HG03354 (cell line): Measurements from ENCODE around the gene NOVA2.
"Not testable (repeated sequence)": the region's sequence is repeated elsewhere in the genome, so short reads cannot be mapped to it uniquely, and the experiment has no call there.

Experiments used
- ATAC-seq: cut with Tn5 transposase; IDR thresholded peaks from one replicate; pipeline ENCODE4 v1.9.1; 2021; ENCODE audit warnings: mild to moderate bottlenecking; ENCODE audit not compliant: unreplicated experiment, poor library complexity, severe bottlenecking

Gene NOVA2

DNA sequence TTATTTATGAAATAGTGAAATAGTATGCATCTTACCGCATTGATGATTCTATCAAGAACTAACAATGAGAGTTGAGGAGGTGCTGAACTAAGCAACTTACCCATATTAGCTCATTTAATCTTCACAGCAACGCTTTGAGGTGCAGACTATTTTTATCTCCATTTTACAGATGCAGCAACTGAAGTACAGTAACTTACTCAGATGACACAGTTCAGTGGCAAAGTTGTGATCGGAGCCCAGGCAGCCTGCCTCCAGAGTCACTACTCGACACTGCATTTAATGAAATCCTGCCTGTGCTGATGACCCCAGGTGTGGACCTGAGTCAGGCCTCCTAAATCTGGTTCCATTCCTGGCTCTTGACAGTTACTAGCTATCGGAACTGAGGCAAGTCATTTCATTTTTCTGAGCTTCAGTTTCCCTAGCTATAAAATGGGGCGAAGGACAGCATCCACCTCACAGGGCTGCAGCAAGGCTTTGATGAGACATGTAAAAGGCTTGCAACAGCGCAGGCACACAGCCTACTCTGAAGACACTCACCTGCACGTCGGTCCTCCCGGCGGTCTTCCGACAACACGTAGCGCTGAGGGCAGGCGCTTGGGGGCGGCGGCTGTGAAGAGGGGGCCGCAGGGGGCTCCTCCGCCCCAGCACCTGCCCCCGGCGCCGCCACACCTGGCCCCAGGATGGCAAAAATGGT, 72.8 kb downstream of the NOVA2 start:
- ATAC-seq: no peak

DNA sequence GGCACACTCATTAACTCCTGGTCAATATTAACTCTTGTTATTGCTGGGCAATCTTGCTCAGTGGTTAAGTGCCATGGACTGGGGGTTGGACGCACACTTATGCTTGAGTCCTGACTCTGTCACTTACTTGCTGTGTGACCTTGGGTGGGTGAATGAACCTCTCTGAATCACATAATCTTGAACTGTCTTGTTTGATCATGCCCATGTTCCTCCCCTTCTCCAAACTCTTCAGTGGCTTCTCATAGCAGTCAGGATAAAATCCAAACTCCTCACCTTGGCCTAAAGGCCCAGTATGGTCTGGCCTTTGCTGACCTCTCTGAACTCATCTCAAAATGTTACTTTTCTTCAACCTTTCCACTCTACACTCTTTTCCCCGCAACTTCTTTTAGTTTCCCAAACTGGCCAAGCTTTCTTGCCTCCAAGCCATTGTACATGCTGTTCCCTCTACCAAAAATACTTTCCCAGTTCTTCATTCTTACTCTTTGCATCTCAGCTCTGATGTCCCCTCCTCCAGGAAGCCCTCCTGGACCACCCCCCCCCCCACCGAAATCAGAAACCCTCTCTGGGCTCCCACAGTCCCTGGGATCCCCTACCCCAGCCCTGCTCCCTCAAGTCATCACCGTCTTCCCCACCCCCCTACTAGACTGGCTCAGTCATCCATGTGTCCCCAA, 73.6 kb downstream of the NOVA2 start:
- no peak for ATAC-seq

DNA sequence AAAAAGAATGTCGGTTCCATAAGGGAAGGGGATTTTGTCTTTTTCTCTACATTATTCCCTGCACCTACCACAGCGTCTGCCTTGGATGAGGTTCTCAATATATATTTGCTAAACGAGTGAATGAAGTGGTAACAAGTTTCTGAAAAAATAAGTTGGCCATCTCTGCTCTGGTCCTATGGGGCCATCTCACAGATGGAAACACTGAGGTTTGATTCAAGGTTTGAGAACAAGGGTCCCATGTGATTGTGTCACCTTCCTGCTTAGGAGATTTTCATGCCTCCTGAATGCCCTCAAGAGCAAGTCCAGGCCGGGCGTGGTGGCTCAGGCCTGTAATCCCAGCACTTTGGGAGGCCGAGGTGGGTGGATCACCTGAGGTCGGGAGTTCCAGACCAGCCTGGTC, 74.4 kb downstream of the NOVA2 start:
- ATAC-seq: no peak

DNA sequence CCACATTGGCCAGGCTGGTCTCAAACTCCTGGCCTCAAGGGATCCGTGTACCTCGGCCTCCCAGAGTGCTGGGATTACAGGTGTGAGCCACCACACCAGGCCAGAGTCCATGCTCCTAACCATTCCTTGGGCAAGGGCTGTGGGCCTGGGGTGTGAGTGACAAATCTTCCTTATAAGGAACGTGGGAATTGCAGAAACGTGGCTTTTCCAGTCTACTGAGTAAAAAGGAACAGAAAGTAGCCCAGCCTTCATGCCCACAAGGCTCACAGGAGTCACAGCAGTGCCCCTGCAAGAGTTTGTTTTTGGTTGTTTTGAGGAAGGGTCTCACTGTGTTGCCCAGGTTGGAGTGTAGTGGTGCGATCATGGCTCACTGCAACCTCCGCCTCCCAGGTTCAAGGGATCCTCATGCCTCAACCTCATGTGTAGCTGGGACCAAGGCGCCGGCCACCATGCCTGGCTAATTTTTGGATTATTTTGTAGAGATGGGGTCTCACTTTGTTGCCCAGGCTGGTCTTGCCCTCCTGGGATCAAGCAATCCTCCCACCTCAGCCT, 76.3 kb downstream of the NOVA2 start:
- no peak for ATAC-seq

DNA sequence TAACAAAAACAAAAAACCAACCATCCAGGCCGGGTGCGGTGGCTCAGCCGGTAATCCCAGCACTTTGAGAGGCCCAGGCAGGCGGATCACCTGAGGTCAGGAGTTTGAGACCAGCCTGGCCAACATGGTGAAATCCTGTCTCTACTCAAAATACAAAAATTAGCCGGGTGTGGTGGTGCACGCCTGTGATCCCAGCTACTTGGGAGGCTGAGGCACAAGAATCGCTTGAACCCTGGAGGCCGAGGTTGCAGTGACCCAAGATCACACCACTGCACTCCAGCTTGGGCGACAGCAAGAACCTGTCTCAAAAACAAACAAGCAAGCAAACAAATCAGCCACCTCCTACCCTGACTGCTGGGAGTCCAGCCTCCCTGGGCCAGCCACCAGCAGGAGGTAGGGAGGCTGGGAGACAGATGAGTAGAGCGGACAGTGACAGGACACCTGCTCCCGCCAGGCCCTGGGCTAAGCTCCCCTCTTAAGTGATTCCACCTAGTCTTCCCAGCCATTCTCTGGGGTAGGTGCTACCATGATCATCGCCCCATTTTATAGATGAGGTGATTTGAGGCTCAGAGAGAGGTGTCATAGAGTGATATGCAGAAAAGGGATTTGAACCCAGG, 77.6 kb downstream of the NOVA2 start:
- not testable (repeated sequence) for ATAC-seq

GRCh38 chr19:45895519-45895972, 78.1 kb downstream of the NOVA2 start:
- no peak for ATAC-seq

DNA sequence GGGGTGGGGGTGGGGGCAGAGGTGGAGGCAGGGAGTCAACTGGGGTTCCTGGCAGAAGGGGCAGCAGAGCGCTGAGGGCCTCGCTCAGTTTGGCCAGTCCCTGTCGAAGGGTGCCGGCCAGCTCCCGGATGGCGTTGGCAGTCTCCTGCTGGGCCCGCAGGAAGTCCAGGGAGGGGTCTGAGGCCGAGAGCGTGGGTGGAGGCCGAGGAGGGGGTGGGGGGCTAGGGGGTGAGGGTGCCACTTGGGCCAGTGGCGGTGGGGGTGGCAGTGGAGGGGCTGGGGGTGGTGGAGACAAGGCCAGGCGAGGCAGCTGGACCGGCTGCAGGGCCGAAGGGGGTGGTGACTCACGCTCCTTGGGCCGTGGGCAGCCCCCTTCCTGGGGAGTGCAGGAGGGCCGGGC, 82.8 kb downstream of the NOVA2 start:
- ATAC-seq: no peak

DNA sequence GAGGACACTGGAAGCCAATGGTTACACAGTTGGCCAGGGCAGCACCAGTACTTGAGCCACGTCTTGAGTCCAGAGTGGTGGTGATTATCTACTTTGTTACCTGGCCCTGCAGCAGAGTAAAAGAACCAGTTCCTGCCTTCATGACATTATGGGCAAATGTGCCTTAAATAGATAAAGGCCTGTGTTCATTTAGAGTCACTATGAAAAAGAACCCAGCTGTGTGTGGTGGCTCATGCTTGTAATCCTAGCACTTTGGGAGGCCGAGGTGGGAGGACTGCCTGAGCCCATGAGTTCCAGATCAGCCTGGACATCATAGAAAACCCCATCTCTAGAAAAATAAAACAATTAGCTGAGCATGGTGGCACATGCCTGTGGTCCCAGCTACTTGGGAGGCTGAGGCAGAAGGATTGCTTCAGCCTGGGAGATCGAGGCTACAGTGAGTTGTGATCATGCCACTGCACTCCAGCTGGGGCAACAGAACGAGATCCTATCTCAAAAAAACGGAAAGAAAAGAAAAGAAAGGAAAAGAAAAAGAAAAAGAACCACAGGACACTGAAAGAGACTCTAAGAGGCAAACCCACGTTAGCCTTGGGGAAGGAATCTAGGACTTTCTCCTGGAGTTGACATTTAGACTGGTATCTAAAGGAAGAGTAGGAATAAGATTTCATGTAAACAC, 84.3 kb downstream of the NOVA2 start:
- ATAC-seq: no peak

GRCh38 chr19:45887200-45887710, 86.4 kb downstream of the NOVA2 start:
- no peak for ATAC-seq

DNA sequence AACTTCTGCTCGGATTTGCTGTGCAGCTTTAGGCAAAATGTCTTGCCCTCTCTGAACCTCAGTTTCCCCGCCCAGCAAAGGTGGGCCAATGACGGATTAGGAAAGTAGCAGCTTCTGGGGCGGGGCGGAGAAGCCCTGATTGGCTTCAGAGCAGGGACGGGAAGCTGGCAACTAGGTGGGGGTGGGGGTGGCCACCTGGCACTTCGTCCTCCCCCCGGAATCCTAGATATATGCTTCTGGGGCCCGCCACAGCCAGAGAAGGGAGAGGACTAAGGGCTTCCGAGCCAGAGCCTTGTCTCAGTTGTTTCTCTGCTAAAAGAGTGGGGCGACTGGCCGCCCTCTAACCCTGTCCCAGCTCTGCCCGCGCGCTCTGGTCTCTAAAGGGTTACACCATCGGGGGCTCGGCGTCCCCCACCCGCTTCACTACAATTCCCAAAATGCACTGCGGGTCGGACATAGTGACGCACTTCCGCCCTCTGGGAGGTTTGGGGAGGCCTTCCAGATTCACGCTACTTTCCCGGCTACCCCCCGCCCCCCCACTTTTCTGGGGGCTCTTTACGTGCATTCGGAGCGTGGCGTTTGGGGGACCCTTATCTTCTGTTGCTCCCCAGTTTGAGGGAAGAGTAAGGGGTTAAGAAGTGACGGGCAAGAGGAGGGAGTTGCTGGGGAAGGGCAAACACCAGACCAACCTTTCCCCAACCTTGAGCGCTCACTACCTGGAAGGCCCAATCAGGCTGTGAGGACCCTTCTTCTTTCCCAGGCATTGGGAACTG, 87.1 kb downstream of the NOVA2 start:
- peak; percentile 43 for ATAC-seq

DNA sequence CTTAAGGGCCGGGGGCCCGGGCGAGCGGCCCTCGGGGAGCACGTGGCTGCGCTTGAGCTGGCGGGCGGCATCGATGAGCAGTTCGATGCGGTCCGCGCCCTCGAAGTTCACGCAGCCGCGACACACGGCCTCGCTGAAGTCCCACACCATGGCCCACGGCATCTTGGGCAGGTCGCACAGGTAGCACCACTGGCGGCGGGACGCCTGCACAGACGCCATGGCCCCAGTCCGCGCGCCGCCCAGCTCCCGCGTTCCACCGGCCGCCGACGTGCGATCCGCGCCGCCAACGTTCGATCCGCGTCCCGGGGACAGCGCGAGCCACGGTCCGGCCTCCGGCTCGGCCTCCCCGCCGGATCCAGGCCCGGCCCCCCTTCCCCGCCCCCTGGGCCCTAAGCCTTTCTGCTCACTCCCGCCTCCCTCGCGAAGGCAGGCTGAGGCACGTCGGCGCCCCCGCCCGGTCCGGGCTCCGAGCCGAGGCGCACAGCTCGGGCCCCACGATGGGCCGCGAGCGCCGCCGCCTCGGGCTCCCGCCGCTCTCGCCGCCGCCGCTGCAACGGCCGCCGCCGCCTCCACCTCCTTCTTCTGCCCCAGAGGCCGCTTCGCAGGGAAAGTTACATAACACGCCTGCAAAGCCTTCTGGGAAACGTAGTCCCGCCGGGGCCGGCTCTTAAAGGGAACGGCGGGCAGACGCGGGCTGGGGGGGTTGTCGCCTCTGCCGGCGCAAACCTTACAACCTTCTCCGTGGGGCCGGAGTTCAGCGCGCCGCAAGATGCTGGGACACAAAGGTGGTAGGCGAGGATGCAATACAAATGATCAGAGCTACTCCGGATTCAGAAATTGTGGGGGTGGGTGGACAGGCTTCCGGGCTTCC, 87.9 kb downstream of the NOVA2 start, which contains the start of gene IRF2BP1:
TSS of gene IRF2BP1 (minus strand) at position 586 of the 871 bp plus-strand sequence. CDS start at position 219, 367 bp downstream.
- ATAC-seq: peak; percentile 54

- peak; percentile 1 for ATAC-seq
These were observed 88.7 kb downstream of the NOVA2 start for GRCh38 chr19:45884682-45885555.

DNA sequence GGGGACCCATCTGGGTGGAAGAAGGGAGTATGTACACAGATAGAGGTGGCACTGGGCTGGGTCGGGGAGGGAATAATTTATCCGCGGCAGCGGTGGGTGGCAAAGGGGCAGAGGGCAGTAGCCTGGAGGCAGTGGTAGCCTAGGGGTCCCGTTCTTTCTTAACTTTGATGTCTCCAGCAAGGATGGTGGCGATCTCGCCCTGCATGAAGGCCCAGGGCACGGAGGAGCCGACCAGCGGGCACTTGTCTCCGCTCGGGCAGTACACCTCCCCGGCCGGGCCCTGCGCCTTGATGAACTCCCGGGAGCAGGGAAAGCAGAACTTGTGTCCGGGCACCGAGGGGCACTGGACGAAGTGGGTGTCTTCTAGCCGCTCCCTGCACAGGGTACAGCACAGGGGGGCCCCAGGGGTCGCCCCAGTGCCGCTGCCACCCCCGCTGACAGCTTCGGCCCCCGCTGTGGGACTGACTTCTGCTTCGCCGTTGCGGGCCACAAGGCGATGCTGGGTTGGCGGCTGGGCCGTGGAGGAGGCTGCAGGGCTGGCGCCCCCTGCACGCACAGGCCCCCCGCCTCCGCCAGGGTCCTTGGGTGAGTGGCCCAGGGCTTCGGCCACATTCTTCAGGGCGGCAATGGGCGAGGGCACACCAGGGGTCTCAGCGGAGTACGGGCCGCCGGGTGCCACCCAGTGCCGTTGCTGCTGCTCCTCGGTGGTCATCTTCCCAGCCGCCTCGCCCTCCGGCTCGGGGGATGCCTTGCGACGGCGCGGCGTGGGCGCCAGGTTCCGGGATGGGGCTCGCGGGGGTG, 89.6 kb downstream of the NOVA2 start:
- ATAC-seq: no peak
